ENCODE measurements around the gene SWAP70.

The SWAP70 gene

DNA sequence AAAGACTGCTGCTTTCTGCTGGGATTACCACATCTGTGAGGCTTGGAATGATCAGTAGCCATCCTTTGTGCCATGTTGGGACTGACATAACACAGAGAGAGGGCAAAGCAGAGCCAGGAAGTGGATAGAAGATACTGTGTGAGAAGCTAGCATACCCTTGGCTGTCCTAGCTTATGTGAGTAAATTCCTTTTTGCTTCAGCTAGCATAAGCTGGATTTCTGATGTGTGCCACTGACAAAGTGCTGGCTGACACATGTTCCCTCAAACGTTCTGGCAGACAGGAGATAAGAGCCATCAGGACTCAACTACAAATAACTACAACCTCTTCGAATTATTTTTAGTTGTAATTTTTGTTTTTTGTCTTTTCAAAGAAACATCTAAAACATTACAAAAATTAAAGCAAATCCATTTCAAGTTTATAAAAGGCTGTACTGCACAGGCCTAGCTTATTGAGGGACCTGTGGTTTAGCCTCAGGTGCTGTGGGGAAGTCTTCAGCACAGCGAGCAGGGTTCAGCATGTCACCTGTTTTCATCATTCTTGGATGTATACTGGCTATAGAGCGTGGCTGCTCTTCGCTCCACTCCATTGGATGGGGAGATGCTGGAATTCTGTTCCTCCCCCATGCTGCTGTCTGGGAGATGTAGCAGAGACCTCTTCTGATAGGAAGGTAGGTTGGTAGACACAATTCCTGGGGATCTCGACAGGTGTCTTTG lies 120.9 kb downstream of the SWAP70 start:
- Histone ChIP-seq H3K4me2 (no peak overlapping the region), H3K4me1 (ENCODE audit: low read depth, poor library complexity, severe bottlenecking) (no peaks in the 10 kb centered on the region), H3K36me3 (ENCODE audit: insufficient read depth) (no peaks in the 10 kb centered on the region), H3K27me3 (ENCODE audit: insufficient read depth, low read depth) (no peaks in the 10 kb centered on the region), H3K27ac (no peak overlapping the region), H4K20me1 (ENCODE audit: insufficient read depth) (no peaks in the 10 kb centered on the region), H3K4me3 (IDR thresholded peaks at IDR 0.05; ENCODE audit: insufficient read depth, low read depth, low read length) (no peak overlapping the region), H3K9ac (no peak overlapping the region), H3K79me2 (ENCODE audit: insufficient read depth, low read depth) (no peaks in the 10 kb centered on the region), H2AFZ (ENCODE audit: low read depth) (no peak overlapping the region)
- TF ChIP-seq, protein P1, sequence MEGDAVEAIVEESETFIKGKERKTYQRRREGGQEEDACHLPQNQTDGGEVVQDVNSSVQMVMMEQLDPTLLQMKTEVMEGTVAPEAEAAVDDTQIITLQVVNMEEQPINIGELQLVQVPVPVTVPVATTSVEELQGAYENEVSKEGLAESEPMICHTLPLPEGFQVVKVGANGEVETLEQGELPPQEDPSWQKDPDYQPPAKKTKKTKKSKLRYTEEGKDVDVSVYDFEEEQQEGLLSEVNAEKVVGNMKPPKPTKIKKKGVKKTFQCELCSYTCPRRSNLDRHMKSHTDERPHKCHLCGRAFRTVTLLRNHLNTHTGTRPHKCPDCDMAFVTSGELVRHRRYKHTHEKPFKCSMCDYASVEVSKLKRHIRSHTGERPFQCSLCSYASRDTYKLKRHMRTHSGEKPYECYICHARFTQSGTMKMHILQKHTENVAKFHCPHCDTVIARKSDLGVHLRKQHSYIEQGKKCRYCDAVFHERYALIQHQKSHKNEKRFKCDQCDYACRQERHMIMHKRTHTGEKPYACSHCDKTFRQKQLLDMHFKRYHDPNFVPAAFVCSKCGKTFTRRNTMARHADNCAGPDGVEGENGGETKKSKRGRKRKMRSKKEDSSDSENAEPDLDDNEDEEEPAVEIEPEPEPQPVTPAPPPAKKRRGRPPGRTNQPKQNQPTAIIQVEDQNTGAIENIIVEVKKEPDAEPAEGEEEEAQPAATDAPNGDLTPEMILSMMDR (conservative IDR thresholded peaks at IDR 0.05; ENCODE audit: low read depth, low read length), result no peak

- Histone ChIP-seq H3K9ac (no peak overlapping the region), H4K20me1 (ENCODE audit: insufficient read depth) (no peaks in the 10 kb centered on the region), H3K4me2 (no peak overlapping the region), H3K27ac (no peak overlapping the region), H3K4me3 (IDR thresholded peaks at IDR 0.05; ENCODE audit: insufficient read depth, low read depth, low read length) (no peak overlapping the region), H3K4me1 (ENCODE audit: low read depth, poor library complexity, severe bottlenecking) (no peaks in the 10 kb centered on the region), H2AFZ (ENCODE audit: low read depth) (no peak overlapping the region), H3K27me3 (ENCODE audit: insufficient read depth, low read depth) (no peaks in the 10 kb centered on the region), H3K79me2 (ENCODE audit: insufficient read depth, low read depth) (no peaks in the 10 kb centered on the region), H3K36me3 (ENCODE audit: insufficient read depth) (no peaks in the 10 kb centered on the region)
- TF ChIP-seq, protein P1 (conservative IDR thresholded peaks at IDR 0.05; ENCODE audit: low read depth, low read length), result no peak
These were observed 123.4 kb downstream of the SWAP70 start for GRCh38 chr11:9787260-9787659.

- Histone ChIP-seq H3K36me3 (ENCODE audit: insufficient read depth) (no peaks in the 10 kb centered on the region), H3K27me3 (ENCODE audit: insufficient read depth, low read depth) (no peaks in the 10 kb centered on the region), H3K79me2 (ENCODE audit: insufficient read depth, low read depth) (no peaks in the 10 kb centered on the region), H3K27ac (no peak overlapping the region), H3K4me3 (IDR thresholded peaks at IDR 0.05; ENCODE audit: insufficient read depth, low read depth, low read length) (no peak overlapping the region), H3K4me2 (no peak overlapping the region), H2AFZ (ENCODE audit: low read depth) (no peak overlapping the region), H4K20me1 (ENCODE audit: insufficient read depth) (no peaks in the 10 kb centered on the region), H3K4me1 (ENCODE audit: low read depth, poor library complexity, severe bottlenecking) (no peaks in the 10 kb centered on the region), H3K9ac (no peak overlapping the region)
- TF ChIP-seq, protein P1 (conservative IDR thresholded peaks at IDR 0.05; ENCODE audit: low read depth, low read length), result no peak
These were observed 124.2 kb downstream of the SWAP70 start for GRCh38 chr11:9787981-9788521.

GRCh38 chr11:9789910-9790309 lies 126.0 kb downstream of the SWAP70 start:
- Histone ChIP-seq H3K4me3 (IDR thresholded peaks at IDR 0.05; ENCODE audit: insufficient read depth, low read depth, low read length) (no peak overlapping the region), H3K9ac (no peak overlapping the region), H3K4me1 (ENCODE audit: low read depth, poor library complexity, severe bottlenecking) (no peaks in the 10 kb centered on the region), H3K27me3 (ENCODE audit: insufficient read depth, low read depth) (no peaks in the 10 kb centered on the region), H3K4me2 (no peak overlapping the region), H3K27ac (no peak overlapping the region), H3K79me2 (ENCODE audit: insufficient read depth, low read depth) (no peaks in the 10 kb centered on the region), H3K36me3 (ENCODE audit: insufficient read depth) (no peaks in the 10 kb centered on the region), H2AFZ (ENCODE audit: low read depth) (no peak overlapping the region), H4K20me1 (ENCODE audit: insufficient read depth) (no peaks in the 10 kb centered on the region)
- TF ChIP-seq, protein P1 (conservative IDR thresholded peaks at IDR 0.05; ENCODE audit: low read depth, low read length), result no peak

Measured in KMS-11 (cell line).